HL-60 (cell line): ENCODE measurements around the gene ANGPTL8.

Experiments
- GABPA ChIP-seq: IDR thresholded peaks from 2 replicates; pipeline ENCODE4 v1.6.1; 2012; ENCODE audit warnings: low read depth
- POLR2AphosphoS5 ChIP-seq: IDR thresholded peaks from 2 replicates; pipeline ENCODE4 v1.6.1; 2012; ENCODE audit warnings: low read depth
- SPI1 ChIP-seq: IDR thresholded peaks from 2 replicates; pipeline ENCODE4 v1.6.1; 2012; ENCODE audit warnings: low read depth, mild to moderate bottlenecking, borderline replicate concordance
- TF ChIP-seq, protein P1 (sequence below): IDR thresholded peaks from one replicate; pipeline ENCODE4 v1.5.1; 2011; ENCODE audit warnings: low read length, control low read depth, inconsistent platforms; ENCODE audit not compliant: insufficient read depth
- TF ChIP-seq, protein P2 (sequence below): IDR thresholded peaks from 2 replicates; pipeline ENCODE4 v1.6.1; 2012; ENCODE audit warnings: low read depth; ENCODE audit not compliant: insufficient replicate concordance

DNA sequence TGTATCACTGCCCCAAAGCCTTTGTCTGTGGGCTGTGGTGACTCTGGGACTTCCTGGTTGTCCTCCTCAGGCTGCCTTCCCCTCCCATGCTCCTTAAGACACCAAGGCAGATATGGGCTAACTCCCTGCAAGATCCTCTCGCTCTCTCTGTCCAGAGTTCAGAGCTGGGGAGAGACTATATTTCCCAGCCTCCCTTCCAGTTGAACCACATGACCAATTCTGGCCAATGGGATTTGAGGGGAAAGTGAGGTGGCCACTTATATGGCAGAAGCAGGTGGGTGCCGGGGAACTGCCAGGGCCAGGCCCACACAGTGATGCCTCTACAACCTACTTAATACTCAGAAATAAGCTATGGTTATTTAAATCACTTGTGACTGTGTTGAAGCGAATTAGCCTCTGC, 16.2 kb upstream of the ANGPTL8 start:
- TF ChIP-seq, protein P1, sequence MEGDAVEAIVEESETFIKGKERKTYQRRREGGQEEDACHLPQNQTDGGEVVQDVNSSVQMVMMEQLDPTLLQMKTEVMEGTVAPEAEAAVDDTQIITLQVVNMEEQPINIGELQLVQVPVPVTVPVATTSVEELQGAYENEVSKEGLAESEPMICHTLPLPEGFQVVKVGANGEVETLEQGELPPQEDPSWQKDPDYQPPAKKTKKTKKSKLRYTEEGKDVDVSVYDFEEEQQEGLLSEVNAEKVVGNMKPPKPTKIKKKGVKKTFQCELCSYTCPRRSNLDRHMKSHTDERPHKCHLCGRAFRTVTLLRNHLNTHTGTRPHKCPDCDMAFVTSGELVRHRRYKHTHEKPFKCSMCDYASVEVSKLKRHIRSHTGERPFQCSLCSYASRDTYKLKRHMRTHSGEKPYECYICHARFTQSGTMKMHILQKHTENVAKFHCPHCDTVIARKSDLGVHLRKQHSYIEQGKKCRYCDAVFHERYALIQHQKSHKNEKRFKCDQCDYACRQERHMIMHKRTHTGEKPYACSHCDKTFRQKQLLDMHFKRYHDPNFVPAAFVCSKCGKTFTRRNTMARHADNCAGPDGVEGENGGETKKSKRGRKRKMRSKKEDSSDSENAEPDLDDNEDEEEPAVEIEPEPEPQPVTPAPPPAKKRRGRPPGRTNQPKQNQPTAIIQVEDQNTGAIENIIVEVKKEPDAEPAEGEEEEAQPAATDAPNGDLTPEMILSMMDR, result no peak
- TF ChIP-seq, protein P2, sequence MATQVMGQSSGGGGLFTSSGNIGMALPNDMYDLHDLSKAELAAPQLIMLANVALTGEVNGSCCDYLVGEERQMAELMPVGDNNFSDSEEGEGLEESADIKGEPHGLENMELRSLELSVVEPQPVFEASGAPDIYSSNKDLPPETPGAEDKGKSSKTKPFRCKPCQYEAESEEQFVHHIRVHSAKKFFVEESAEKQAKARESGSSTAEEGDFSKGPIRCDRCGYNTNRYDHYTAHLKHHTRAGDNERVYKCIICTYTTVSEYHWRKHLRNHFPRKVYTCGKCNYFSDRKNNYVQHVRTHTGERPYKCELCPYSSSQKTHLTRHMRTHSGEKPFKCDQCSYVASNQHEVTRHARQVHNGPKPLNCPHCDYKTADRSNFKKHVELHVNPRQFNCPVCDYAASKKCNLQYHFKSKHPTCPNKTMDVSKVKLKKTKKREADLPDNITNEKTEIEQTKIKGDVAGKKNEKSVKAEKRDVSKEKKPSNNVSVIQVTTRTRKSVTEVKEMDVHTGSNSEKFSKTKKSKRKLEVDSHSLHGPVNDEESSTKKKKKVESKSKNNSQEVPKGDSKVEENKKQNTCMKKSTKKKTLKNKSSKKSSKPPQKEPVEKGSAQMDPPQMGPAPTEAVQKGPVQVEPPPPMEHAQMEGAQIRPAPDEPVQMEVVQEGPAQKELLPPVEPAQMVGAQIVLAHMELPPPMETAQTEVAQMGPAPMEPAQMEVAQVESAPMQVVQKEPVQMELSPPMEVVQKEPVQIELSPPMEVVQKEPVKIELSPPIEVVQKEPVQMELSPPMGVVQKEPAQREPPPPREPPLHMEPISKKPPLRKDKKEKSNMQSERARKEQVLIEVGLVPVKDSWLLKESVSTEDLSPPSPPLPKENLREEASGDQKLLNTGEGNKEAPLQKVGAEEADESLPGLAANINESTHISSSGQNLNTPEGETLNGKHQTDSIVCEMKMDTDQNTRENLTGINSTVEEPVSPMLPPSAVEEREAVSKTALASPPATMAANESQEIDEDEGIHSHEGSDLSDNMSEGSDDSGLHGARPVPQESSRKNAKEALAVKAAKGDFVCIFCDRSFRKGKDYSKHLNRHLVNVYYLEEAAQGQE, result no peak
- TF ChIP-seq POLR2AphosphoS5 (no peak), GABPA (no peak), SPI1 (no peak)
